ENCODE results near the gene CCL24. TPM values are rescaled to one million over a fixed set of nuclear protein-coding genes. Genes with fewer than 3 reads are reported as not detected.

CCL24 gene
- not detected in 2 replicates for total RNA-seq

GRCh38 chr7:75813781-75814236 is at the start of gene CCL24:
CCL24 (minus strand) TSS chr7:75813806; CDS start chr7:75813715, 91 bp downstream.

GRCh38 chr7:75772081-75773077 is 41.2 kb downstream of the CCL24 start, which contains the start of gene CCL26:
CCL26 (minus strand) TSS chr7:75772211; CDS start chr7:75772176, 35 bp downstream.

Other genes with a start within 250 kb of the CCL24 start
- gene HIP1, start 74.9 kb downstream of the CCL24 start, total RNA-seq = 14.0 and 15.0 TPM in 2 replicates
- gene CCL26, start 41.6 kb downstream of the CCL24 start, total RNA-seq = 1.7 and 1.9 TPM in 2 replicates
- gene RHBDD2, start 65.2 kb upstream of the CCL24 start, total RNA-seq = 33.3 and 34.5 TPM in 2 replicates
- gene POR, start 101.3 kb upstream of the CCL24 start, total RNA-seq = 66.7 and 71.5 TPM in 2 replicates
- gene TMEM120A, start 180.8 kb upstream of the CCL24 start, total RNA-seq = 13.8 and 14.9 TPM in 2 replicates
- 60.8 and 73.5 TPM in 2 replicates for gene STYXL1, start 234.2 kb upstream of the CCL24 start, total RNA-seq
- 163 and 179 TPM in 2 replicates for gene MDH2, start 234.3 kb upstream of the CCL24 start, total RNA-seq